Embryonic facial prominence (tissue), 1 donor: ENCODE data around the gene TCAIM.

Experiments used
- DNase-seq: peaks from one replicate; pipeline ENCODE4 v3.0.0-alpha.2; 2016; ENCODE audit errors: extremely low spot score

Gene TCAIM, protein sequence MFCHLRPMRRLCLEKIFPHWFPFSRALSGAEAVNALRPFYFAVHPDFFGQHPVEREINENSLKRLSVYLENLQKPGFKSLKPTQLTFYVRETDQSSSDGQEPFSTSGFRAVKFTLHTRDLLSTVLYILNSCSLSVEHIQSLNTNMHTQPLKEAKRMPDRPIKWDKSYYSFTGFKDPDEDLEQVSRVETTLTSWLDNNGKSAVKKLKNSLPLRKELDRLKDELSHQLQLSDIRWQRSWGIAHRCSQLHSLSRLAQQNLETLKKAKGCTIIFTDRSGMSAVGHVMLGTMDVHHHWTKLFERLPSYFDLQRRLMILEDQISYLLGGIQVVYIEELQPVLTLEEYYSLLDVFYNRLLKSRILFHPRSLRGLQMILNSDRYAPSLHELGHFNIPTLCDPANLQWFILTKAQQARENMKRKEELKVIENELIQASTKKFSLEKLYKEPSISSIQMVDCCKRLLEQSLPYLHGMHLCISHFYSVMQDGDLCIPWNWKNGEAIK

DNA sequence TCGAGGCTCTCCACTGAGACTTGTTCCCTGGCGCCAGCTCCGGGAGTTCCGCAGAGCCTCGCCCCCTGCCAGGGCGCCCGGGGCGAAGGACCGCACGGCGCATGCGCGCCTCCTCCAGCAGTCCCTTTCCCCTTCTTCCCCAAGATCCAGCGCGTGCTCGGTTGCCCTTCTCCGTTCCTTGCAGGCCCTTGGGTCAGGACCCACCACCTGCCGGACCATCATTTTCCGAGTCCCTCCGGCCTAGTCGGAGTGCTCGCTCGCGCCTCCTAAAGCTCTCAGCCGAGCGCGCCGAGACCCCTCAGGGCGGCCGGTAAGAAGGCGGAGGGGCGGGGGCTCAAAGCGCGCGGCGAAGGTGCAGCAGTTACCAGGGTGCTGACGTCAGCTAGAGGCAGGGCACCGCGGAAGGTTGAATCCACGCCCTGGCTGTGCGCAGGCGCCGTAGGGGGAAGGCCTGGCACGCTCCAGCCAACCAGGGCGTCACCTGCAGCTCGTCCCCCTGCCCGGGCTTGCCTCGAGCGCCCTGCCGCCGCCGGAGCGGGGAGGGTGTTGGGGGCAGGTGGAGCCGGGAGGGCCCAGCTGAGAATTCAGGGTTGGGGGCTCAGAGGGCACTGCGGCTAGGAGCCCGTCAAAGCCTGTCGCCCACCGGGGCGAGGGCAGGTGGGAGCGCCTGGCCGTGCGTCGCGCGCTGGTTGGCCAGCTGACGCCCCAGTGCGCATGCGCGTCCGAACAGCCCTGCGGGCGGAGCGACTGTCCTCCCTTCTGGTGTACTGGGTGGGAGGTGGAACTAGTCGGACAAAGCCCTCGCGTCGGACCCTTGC lies at the start of gene TCAIM:
Gene TCAIM (plus strand): TSS at position 757 of the 818 bp plus-strand sequence. CDS start 16,017 bp downstream, outside the sequence.
- peak; percentile 95 for DNase-seq

DNA sequence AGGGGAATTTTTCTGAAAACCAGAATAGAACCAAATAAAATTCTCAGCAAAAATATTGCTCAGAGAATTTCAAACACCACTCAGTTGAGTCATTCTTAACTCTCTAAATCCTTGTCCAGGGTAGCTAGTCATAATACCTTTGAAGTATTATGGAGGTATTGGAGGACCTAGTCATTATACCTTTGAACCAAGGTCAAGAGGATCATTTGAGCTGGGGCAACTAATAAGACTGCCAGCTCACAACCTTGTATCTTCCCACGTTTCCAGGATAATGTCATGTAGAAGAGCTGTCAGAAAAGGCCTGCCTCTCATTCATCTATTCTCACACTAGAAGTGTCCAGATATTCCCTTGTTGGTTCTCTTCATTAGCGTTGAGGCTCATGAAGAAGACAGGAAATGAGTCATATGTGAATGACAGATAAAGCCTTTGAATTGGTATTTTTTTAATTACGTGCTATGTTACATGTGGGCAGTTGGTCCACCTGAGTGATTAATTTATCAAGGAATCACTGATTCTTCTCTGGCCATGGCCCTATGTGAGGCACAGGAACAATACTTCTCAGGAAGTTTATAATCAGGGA lies 48.6 kb upstream of the TCAIM start:
- no peak for DNase-seq

DNA sequence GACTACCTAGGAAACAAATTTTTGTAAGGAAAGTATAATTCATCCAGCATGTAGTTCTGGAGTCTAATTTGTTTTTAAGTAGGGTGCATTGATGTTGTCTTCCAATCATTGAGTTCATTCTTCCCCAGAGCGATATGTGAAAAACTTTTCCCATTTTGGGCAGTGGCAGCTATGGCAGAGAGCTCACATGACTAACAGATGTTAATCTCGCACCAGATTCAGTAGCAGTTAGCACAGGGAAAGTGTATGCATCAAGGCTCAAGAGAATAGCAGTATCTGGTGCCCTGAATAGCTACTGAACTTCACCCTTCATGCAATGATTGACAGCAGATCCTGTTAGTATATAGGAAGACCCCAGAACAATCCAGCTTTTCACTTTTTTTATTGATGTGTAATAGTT lies 46.3 kb upstream of the TCAIM start:
- no peak for DNase-seq

DNA sequence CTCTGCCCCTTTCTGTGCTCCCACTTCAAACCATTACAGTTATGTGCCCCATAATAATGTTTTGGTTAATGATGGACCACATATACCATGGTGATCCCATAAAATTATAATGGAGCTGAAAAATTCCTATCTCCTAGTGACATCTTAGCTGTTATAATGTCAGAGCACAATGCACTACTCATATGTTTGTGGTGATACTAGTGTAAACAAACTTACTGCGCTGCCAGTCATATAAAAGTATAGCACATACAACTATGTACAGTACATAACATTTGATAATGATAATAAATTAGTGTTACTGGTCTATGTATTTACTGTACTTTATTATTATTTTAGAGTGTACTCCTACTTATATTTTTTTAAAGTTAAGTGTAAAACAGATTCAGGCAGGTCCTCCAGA lies 45.6 kb upstream of the TCAIM start:
- no peak for DNase-seq

- no peak for DNase-seq
These were observed 41.3 kb upstream of the TCAIM start for GRCh38 chr3:44297255-44297654.

GRCh38 chr3:44301746-44302145 lies 36.8 kb upstream of the TCAIM start:
- no peak for DNase-seq

DNA sequence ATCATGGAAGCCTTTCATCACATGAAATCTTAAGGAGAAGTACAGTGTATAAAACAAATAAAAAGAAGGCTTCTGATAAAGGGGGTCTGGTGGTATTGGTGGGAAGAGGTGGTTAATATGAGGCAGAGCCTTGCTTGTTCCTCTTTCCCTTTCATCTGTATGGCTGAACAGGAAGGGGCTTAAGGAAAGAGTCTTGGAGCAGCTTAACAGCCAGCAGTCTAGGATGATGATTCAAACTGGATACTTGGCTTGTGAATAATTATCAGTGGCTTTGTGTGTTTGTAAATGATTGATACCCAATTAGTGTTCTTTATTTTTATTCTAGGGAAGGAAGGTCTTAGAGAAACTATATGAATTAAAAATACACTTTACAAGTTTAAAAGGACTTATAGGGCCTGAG lies 29.1 kb upstream of the TCAIM start:
- DNase-seq, result no peak

GRCh38 chr3:44318891-44319311 lies 19.7 kb upstream of the TCAIM start:
- DNase-seq, result no peak

DNA sequence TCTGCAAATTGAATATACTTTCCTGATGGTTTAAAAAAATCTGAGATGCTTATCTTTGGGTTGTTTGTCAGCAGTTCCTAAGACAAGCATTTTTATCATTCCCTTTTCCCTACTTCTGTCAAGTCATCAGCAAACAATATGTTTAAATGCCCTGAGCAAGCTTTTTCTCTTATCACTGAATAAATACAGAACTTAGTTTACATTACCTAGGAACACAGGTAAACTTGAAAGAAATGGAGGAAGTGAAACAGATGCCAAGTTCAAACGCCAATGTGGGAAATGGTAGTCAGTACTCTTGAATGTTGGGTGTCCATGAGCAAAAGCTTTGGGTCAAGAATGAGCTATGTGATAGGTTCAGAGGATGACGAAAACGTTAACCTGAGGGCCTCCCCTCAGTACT lies 17.2 kb upstream of the TCAIM start:
- no peak for DNase-seq

- DNase-seq, result peak; percentile 39
These were observed 15.1 kb upstream of the TCAIM start for GRCh38 chr3:44323341-44323955.

GRCh38 chr3:44324584-44324983 lies 14.0 kb upstream of the TCAIM start:
- DNase-seq, result no peak

GRCh38 chr3:44326019-44326418 lies 12.5 kb upstream of the TCAIM start:
- no peak for DNase-seq

GRCh38 chr3:44326515-44326914 lies 12.1 kb upstream of the TCAIM start:
- no peak for DNase-seq

DNA sequence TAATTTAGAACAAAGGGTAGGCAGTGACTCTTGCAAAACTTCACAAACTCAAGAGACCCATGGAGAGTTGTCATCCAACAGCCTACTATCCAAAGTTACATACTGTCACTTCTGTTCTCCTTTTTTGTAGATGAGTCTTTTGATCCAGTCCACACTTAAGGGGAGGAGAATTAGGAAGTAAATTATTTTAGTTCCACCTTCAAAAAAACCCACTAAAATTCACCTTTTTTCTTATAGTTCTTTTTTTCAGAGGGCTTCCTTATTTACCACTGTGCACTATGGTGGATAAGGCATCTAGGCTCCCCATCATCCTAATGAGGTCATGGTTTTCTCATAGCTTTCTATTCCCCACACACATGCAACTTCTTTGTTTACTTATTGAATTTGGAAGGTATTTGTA lies 8.6 kb upstream of the TCAIM start:
- no peak for DNase-seq

- DNase-seq, result no peak
These were observed 8.1 kb upstream of the TCAIM start for GRCh38 chr3:44330444-44330843.

- DNase-seq, result no peak
These were observed 4.2 kb upstream of the TCAIM start for GRCh38 chr3:44334326-44334725.

- DNase-seq, result no peak
These were observed 1.2 kb upstream of the TCAIM start for GRCh38 chr3:44337248-44337785.

GRCh38 chr3:44338828-44339127 lies 212 bp downstream of the TCAIM start:
- DNase-seq, result no peak

DNA sequence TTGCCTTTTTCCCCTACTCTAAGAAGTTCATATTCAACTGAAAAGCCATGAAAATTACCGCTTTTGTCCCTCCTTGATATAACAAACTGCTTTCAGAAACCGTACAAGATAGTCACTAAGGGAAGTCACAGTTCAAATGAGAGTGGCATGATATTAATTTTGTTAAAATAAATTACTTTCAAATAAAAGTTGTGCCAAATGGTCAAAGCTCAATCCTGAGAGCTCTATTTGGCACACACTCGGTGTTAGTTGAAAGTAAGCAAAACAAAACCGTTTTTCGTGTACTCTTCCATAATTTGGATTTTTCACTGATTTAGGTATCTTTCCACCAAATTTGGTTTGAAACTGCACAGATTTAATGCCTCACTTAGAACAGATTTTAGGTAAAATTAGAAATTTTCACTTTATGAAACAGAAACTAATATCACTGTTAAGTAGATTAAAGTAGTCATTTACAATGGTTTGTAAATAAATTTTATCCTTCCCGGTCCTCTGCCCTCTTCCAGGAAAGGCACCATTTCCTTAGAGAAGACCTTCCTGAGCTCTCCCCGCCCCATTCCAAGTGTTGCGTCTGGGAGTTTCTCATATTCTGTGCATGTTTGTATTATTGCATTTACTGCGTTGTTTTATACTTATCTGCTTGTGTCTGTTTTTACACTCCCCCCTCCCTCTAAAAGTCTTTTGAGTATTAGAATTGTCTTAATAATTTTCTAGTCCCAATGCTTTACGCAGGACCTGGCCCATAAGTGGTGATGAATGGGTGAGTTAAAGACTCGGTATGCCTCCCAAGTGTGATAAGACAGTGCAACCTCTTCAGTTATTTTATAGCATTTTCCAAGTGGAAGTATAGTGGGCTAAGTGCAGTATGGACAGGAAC lies 853 bp downstream of the TCAIM start:
- DNase-seq, result no peak

- no peak for DNase-seq
These were observed 1.5 kb downstream of the TCAIM start for GRCh38 chr3:44340058-44340395.

DNA sequence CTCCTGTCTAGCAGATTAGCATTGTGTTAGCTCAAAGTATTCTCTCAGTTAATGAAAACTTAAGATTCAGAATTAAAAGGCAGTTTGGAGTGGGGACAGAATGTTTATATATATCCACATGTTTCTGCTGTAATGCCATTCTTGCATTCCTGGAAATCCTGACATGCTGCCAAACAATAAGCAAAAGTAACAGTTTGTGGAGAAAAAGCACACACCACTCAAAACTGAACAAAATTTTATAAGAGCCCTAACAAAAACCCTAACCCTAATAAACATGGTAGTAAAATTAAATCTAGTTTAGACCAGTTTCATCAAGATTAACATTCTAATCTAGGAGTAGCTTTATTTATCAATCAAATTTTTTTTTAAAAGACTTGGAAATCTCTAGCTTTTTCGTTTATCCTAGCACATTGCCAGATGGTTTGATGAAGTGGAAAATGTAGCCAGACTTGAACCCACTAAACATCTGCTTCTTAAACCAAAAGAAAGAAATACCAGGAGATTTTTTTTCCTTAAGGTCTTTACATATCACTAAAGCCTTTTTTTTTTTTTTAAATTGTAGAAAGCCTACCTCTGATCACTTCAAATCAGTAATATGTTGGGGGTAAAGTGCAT lies 3.7 kb downstream of the TCAIM start:
- DNase-seq, result no peak
